OCI-LY1 (cell line): ENCODE measurements around the gene ZDHHC11B.

Experiments used
- EZH2 ChIP-seq: fragments of 200-600 bp; sonication (generic), shearing (Covaris generic); IDR thresholded peaks from 2 replicates; pipeline ENCODE4 v1.8.0; 2017; ENCODE audit warnings: borderline replicate concordance, mixed run types, mild to moderate bottlenecking, antibody characterized with exemption, low read length, moderate library complexity, mixed read lengths
- TF ChIP-seq, protein P1 (sequence below): fragments of 200-600 bp; sonication (generic), shearing (Covaris generic); IDR thresholded peaks from 2 replicates; pipeline ENCODE4 v1.5.1; 2017; ENCODE audit warnings: mild to moderate bottlenecking, antibody characterized with exemption, low read length, moderate library complexity, mixed read lengths

- TF ChIP-seq, protein P1, sequence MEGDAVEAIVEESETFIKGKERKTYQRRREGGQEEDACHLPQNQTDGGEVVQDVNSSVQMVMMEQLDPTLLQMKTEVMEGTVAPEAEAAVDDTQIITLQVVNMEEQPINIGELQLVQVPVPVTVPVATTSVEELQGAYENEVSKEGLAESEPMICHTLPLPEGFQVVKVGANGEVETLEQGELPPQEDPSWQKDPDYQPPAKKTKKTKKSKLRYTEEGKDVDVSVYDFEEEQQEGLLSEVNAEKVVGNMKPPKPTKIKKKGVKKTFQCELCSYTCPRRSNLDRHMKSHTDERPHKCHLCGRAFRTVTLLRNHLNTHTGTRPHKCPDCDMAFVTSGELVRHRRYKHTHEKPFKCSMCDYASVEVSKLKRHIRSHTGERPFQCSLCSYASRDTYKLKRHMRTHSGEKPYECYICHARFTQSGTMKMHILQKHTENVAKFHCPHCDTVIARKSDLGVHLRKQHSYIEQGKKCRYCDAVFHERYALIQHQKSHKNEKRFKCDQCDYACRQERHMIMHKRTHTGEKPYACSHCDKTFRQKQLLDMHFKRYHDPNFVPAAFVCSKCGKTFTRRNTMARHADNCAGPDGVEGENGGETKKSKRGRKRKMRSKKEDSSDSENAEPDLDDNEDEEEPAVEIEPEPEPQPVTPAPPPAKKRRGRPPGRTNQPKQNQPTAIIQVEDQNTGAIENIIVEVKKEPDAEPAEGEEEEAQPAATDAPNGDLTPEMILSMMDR, result no peak
- TF ChIP-seq EZH2, result no peak
These were observed 112.0 kb downstream of the ZDHHC11B start for GRCh38 chr5:672329-673160.
